Stimulated activated CD4-positive, alpha-beta T cell treated with anti-CD3 and anti-CD28 coated beads, Interleukin-12 subunit alpha, Interleukin-12 subunit beta, amount 100 ng/mL, for 4 hours (primary cell): Measurements from ENCODE around the gene L3HYPDH.
A peak's percentile ranks its signal among the peaks of the same experiment; 100 is the strongest.

Source experiments
- DNase-seq: peaks from one replicate; pipeline ENCODE4 v3.0.0-alpha.2; 2020

Gene L3HYPDH

GRCh38 chr14:59483819-59484638 is at the start of gene L3HYPDH, which contains the start of gene JKAMP:
Gene L3HYPDH (minus strand): TSS chr14:59484408. CDS start chr14:59484316, 92 bp downstream.
Gene JKAMP (plus strand): TSS chr14:59484517. CDS start chr14:59484590, 73 bp downstream.
- DNase-seq, result peak; percentile 99

- no peak for DNase-seq
Observed at GRCh38 chr14:59532419-59532818, 48.2 kb upstream of the L3HYPDH start.

DNA sequence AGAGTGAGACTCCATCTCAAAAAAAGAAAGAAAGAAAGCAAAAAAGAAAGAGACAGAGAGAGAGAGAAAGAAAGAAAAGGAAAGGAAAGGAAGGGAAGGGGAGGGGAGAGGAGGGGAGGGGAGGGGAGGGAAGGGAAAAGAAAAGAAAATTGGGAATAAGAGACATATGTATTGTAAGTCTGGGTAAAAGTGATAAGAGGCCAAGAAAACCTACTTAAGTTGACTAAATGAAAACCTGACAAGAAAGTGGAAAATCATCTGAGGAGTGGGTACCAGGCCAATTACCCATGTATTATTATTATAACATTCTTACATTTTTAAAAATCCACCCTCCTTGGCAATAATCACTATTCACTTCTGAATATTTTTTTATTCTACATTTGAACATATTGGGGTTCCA is 46.1 kb upstream of the L3HYPDH start:
- no peak for DNase-seq

GRCh38 chr14:59529189-59529588 is 45.0 kb upstream of the L3HYPDH start:
- DNase-seq, result no peak

DNA sequence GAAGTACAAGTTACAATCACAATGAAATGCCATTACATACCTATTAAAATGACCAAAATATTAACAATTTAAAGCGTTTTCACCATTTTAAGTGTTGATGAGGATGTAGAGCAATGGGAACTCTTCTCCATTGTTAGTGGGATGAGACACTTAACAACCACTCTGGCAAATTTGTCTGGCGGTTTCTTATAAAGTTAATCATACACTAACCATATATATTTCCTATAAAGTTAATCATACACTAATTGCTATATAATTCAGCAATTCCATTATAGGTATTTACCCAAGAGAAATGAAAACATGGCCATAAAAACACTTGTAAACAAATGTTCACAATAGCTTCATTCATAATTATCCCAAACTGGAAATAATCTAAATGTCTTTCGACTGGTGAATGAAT is 36.0 kb upstream of the L3HYPDH start:
- DNase-seq, result no peak

DNA sequence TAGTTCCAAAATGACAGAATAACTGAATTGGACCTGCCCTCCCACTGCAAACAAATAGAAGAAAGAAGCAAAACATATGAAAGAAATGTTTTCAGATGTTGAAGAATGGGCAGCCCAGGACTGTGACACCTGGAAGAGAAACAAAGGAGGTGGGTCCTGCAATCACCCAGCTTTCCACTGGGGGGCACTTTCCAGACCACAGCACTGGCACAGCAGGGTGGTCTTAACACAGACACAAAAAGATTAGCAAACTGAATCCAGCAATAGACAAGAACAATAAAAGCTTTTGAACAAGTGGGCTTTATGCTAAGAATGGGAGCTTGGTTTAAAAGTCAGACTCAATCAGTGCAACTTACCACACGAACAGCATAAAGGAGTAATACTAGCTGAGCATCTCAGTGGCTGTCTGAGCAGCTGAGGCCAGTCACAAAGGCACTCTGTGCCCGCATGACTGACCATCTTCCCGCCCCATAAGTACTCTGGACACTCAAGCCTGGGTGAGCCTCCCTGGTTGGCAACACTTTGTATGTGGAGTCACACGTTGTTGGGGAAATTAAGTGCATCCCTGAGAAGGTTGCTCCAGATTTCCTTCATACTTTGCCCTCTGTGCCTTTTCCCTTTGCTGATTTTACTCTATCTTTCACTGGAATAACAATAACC is 27.8 kb upstream of the L3HYPDH start:
- no peak for DNase-seq

DNA sequence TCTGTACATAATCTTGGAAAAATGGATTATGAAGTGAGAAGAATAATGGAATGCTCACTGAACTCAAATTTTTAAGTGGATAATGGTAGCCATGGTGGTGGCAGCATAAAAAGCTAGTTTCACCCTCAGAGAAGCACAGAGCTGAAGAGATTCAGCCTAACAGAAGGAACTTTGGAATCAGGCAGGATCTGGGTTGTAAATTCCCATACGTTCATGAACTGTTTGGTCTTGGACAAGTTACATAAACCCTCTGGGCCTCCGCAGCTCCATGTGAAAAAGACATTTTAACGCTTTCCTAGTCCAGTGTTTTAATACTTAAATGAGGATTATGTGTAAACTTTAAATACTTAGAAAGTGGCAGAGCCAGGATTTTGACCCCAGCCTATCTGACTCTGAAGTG is 26.8 kb upstream of the L3HYPDH start:
- no peak for DNase-seq

DNA sequence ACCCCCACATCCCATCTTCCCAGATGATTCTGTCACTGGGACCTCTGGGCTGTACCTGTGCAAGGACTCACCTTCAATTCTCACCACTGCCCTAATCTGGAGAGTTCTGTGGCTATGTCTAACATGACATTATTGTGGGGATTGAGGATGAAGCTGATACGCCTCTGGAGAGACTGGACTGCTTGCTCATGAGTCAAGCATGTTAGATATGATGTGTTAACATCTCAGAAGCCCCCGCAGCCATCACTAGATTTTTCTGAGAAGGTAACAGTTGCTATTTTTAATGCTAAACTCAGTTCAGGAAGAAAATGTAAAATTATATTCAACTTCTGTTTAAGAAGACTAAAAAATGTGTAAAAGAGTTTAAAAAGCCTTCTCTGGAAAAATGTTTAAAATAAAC is 25.8 kb upstream of the L3HYPDH start:
- no peak for DNase-seq

DNA sequence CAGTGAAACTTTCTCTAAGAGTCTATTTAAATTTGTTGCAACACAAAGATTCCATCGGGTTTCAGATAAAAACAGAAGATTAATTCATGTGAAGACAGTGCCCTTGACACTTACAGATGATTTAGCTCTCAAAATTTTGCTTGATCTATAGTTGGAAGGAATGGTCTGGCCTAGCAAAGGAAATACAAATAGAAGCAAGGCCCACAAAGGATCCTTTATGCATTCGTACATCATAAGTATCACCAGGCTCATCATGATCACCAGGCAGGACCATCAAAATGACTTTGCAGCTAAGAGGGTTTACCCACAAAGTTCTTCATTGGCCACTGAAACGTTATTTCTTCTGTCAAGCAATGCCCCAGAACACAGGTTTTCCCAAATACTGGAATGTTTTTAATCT is 24.9 kb upstream of the L3HYPDH start:
- no peak for DNase-seq

DNA sequence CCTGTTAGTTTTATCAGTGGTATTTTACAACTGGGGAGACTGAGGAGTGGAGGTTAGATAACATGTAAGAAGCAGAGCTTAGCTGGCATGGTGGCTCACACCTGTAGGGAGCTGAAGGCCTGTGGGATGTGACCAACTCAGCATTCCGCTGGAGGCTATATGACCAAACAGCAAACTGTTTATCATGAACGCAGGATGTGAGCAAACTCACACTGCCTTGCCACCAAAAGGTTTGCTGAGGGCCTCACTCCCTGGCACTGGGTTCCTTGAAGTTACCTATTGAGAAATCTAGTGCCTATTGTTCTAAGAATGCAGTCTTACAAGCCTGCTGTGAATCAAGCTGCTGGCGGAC is 23.5 kb upstream of the L3HYPDH start:
- DNase-seq, result no peak

DNA sequence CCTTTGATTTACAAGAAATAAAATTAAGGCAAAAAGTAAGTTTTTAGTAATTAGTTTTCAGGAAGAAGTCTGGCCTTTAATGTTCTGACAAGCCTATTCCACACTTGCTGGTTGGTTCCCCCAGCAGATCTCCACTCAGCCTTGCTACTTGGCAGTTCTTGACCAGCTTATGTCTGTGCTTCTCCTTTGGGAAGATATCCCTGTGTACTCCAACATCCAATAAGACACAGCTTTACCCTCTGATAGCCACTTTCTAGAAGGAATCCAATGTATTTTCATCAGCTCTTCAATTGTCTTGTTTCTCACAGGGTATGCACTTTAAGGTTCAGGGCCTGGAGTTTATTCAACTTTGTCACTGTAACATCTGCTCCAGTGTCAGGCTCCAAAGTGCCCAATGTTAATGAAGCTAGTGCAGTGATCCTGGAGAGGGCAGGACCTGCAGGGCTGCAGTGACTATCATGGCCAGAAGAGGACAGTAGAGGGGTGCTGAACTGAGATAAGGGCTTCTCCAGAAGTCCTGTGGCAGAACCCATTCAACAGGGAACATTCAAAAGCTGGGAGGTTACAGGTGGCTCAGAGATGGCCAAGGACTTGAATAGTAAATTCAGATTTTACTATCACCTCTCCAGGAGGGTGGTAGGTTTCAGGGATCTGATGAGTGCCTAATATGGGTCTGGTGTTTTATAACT is 23.0 kb upstream of the L3HYPDH start:
- DNase-seq, result peak; percentile 20

DNA sequence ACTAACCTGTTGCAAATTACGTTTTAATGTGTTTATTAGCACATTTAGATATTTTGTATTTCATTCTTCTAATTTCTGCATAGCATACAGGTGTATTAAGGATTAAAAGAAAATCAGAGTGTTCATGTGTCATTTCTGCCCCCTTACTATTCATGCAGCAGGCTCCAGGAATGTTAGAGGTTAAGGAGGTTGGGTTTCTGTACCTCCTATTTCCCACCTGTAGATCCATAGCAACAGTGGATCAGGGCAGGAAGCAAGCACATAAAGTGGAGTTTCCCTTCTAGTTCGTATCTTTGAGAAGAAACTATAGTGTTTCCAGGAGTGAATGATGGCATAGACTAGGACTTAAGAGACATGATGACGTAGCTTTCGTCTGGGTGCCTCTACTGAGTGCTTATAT is 19.0 kb upstream of the L3HYPDH start:
- no peak for DNase-seq

GRCh38 chr14:59500732-59501131 is 16.5 kb upstream of the L3HYPDH start:
- no peak for DNase-seq

- DNase-seq, result no peak
Observed at GRCh38 chr14:59492384-59492783, 8.2 kb upstream of the L3HYPDH start.

GRCh38 chr14:59490756-59491155 is 6.5 kb upstream of the L3HYPDH start:
- DNase-seq, result no peak

GRCh38 chr14:59484639-59485175 is 499 bp upstream of the L3HYPDH start:
- DNase-seq, result no peak

DNA sequence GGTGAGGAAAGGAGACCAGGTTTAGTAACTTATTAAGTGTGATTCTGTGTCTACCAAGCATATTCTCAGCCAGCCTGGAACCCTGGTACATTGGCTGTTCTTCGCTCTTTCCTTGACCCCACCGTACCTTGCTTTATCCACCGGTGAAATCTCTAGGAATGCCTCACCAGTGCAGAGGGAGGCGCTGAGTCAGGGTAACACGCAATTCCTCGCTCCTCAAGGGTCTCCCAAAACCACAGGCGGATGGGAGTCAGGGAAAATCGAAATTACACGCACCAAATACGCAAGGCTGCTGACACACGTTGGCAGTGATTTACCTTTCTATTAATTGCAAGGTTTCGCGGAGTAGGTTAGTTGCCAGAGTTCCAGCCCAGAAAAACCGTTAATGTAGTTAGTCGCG is 845 bp downstream of the L3HYPDH start:
- DNase-seq, result no peak

DNA sequence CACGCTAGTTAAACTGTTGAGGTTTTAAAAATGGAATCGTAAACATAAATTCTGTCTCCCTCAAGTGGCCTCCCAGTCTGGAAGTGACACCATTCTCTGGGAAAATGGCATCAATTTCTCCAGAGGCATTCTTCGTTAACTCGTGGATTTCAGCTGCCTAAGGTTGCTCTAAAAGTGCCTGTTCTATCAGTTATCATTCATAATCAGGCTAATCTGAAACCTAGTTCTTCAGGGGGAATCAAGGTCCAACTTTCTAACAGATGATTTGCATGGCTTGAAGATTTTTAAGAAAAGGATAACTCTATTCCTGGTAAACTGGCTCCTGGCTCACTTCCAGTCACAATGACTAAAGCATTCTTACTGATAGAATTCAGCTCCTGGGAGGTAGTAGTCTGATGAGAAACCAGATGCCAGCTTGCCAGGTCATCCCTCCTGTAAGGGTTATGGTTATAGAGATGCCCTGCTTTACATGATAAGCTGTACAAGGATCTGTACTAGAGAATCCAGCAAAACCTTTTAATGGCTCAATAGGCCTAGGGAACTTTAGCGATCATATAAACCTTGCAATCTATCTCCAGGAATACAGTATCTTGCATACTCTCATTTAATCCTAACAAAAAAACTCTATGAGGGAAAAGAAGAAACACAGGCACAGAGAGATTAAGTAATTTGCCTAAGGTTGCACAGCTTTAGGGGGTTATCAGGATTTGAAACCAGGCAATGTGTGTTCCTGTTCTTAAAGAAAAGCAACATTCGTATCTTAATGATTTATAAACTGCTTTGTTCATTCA is 1.5 kb downstream of the L3HYPDH start:
- no peak for DNase-seq

- DNase-seq, result no peak
Observed at GRCh38 chr14:59481871-59482540, 2.2 kb downstream of the L3HYPDH start.

DNA sequence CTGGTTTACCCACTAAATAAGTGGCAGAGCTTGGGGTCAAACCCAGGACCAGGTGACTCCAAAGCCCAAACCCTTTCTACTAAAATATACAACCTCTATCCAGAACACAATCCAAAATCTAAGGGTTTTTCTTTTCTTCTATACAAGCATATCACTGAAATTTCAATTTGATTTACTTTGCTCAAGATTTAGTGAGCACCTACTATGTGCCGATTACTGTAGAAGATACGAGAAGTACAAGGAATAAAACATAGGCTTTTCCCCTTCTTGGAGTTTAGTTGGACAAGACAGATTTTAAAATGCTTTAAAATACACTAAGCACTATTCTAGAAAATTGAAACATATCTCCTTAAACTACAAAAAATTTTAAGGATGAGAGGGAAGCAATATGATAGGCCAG is 2.8 kb downstream of the L3HYPDH start:
- no peak for DNase-seq

- no peak for DNase-seq
Observed at GRCh38 chr14:59480166-59480565, 4.0 kb downstream of the L3HYPDH start.

GRCh38 chr14:59478540-59478939 is 5.7 kb downstream of the L3HYPDH start:
- no peak for DNase-seq
